PC-3 (cell line): Measurements from ENCODE around the gene GABARAPL2.

Experiments
- CTCF ChIP-seq: fragments of 300-600 bp; sonication (generic); conservative IDR thresholded peaks from 2 replicates; pipeline ENCODE4 v1.5.1; 2017; ENCODE audit warnings: antibody characterized with exemption, low read depth, mild to moderate bottlenecking, low read length
- EZH2 ChIP-seq: fragments of 300-600 bp; sonication (generic); IDR thresholded peaks from one replicate; pipeline ENCODE4 v1.6.1; 2017; ENCODE audit warnings: antibody characterized with exemption, mild to moderate bottlenecking, low read length; ENCODE audit not compliant: unreplicated experiment
- EZH2phosphoT487 ChIP-seq: fragments of 300-600 bp; sonication (generic); IDR thresholded peaks from 2 replicates; pipeline ENCODE4 v1.6.1; 2018; ENCODE audit warnings: mild to moderate bottlenecking, antibody characterized with exemption, low read length, borderline replicate concordance

GRCh38 chr16:75615619-75616018, 49.4 kb downstream of the GABARAPL2 start:
- TF ChIP-seq EZH2 (no peak), CTCF (no peak), EZH2phosphoT487 (no peak)
